Cardiac fibroblast (primary cell): ENCODE measurements around the gene PRKCA.

Experiments used
- DNase-seq, 2 donors: peaks; one replicate each; pipeline versions ENCODE4 v3.0.0 to v3.0.0-alpha.2; 2010; ENCODE audit warnings: low read depth in 2 of 2
- H3K4me3 ChIP-seq, 2 donors: replicated peaks in 1 of 2; 1 replicate in 1 of 2; 2 replicates in 1 of 2; pipeline ENCODE4 v1.5.1; 2011; ENCODE audit warnings: low read depth in 2 of 2, low read length in 2 of 2, mild to moderate bottlenecking in 2 of 2, moderate library complexity in 1 of 2
- TF ChIP-seq, protein P1 (sequence below): IDR thresholded peaks from one replicate; pipeline ENCODE4 v1.5.1; 2011; ENCODE audit warnings: low read depth, mild to moderate bottlenecking, low read length, inconsistent platforms

Gene PRKCA

DNA sequence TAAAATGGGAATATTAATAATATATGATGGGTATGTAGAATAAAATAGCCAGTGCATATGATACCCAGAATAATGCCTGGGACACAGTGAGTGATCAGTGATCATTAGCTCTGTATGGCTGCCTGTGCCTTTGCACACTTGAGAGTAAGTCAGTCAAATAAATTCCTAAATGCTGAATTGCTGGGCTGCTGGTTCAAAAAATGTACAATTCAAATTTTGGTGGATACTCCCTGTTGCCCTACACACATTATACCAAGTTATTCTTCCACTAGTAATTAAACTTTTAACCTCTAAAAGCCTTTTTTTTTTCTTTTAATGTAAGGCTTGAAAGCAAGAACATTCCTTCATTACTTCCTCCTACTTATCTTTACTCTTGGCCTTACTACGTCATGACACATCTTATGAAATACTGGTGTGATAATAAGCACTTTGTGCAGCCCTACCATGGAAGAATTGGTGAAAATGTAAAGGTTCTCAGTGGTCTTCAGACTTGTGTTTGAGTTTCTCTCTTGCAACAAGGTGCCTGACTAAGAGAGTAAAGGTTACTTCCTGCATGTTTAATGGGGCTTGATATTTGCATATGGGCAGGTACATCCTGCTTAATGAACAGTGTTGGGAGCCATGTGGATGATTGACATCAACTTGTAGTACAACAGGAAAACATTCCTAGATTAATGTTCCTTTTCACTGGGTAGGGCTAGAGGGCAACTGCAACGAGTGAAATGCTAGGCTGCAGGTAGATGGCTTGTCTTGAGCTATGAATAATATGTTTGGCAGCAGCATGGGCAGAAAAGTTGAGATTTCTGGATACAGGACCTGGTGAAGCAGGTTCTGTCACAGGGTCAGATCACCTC lies 84.3 kb downstream of the PRKCA start:
- TF ChIP-seq, protein P1, sequence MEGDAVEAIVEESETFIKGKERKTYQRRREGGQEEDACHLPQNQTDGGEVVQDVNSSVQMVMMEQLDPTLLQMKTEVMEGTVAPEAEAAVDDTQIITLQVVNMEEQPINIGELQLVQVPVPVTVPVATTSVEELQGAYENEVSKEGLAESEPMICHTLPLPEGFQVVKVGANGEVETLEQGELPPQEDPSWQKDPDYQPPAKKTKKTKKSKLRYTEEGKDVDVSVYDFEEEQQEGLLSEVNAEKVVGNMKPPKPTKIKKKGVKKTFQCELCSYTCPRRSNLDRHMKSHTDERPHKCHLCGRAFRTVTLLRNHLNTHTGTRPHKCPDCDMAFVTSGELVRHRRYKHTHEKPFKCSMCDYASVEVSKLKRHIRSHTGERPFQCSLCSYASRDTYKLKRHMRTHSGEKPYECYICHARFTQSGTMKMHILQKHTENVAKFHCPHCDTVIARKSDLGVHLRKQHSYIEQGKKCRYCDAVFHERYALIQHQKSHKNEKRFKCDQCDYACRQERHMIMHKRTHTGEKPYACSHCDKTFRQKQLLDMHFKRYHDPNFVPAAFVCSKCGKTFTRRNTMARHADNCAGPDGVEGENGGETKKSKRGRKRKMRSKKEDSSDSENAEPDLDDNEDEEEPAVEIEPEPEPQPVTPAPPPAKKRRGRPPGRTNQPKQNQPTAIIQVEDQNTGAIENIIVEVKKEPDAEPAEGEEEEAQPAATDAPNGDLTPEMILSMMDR = no peak
- DNase-seq = peak in 1 of 2 donors; percentile 74
- no peak overlapping the region for H3K4me3 ChIP-seq

DNA sequence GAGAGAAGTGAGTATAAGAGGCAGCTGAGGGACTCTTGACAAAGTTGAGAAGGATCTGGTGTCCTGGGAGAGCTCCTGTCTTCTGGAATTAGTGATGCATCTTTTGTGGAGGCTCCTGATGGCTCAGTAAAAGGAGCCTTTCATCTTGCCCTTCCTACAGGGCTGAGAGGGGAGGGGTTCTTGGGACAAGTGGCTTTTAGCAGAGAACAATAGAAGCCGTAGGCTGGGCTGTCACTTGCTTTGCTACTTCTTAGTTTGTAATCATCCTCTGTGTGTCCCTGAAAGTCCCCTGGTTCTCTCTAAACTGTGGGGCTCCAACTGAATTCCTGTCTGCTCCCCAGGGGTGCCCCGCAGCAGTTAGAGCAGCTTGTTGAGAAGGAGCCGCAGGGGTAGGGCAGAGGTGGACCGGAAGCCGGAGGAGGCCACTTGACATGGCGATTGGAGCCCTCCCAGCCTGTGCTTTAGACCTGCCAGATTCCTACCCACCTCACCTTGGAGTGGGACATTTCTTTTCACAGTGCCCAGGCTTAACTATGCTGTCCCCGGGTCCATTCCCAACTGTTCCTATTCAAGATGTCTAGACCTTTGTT lies 85.1 kb downstream of the PRKCA start:
- H3K4me3 ChIP-seq = no peak overlapping the region
- TF ChIP-seq, protein P1 = no peak
- no peak for DNase-seq

DNA sequence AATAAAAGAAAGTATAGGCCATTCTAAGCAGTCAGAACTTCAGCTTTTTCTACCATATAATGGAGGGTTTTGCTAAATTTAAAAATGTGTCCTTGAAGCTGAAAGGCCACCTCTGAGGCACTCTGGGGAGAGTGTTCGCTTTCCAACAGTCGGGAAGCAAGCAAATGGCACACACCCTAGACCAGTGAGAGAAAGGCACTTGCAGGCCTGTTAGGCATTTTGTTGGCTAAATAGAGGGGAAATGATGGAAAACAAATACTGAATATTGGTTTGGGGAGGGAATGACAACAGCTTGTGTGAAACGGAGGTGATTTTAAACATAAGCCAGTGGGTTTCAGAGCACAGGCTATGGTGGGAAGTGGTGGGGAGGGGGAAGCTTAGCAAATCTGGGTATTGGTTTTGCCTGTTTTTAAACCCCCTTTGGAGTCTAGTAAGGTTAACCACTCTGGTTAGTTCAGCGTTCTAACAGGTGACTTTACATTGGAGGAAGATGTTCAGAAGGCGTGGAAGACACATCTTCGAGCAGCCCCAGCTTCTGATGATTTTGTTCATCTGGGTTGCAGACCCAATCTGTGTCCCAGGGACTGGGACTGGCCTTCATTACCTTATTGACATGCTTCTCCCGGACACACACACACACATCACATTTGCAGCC lies 90.5 kb downstream of the PRKCA start:
- no peak for DNase-seq
- TF ChIP-seq, protein P1 = no peak
- H3K4me3 ChIP-seq = no peak overlapping the region

DNA sequence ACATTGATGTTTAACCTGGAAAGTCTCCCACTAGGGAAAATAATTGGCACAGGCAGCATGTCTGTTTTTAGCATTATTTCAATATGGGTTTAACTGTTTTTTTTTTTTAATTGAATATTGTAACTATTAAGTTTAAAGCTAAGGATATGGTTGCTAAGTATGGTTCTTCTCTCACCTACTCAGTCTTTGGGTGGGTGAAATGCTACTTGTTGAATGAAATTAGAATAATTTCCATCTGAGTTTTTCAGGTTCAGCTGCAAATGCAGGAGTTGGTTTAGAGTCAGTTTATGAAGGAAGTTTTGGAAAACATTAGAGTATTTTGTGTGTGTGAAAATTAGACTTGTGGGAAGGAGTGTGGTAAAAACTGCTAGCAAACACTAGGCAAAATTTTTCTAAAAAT lies 93.5 kb downstream of the PRKCA start:
- DNase-seq = no peak
- TF ChIP-seq, protein P1 = no peak
- H3K4me3 ChIP-seq = no peak overlapping the region

DNA sequence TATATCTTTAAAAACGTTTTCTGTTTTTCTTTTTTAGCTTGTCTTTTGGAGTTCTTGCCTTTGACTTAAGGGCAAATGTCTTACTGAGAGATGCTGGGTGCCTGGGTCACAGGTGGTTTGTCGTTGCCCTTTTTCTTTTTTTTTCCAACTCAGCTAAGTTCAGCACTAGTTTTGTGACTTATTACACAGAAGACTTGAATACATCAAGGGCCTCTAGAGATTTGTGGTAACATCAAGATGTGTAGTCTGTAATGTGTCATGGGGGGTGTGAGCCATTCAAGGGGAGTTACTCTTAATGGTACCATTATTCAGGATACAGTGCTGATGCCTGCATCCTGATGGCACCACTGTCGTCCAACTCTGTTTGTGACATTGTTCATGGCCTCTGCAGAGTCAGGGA lies 95.1 kb downstream of the PRKCA start:
- H3K4me3 ChIP-seq = no peak overlapping the region
- TF ChIP-seq, protein P1 = no peak
- DNase-seq = peak in 1 of 2 donors; percentile 69

DNA sequence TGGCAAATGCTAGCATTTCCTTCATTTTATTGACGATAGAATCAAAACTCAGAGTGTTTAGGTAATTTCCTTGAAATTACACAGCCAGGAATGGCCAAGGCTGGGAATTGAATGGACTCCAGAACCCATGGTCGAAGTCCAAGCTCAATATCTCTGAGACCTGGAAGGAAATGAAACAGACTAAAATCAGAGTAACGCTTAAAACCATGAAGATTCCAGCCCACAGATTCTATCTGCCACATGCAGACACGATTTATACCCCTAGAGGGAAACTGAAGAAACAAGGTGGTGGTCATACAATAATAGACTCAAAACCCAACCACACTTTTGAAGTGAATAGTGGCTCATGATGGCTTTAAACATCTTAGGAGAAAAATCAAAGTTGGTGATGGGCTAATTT lies 95.6 kb downstream of the PRKCA start:
- no peak for DNase-seq
- H3K4me3 ChIP-seq = no peak overlapping the region
- TF ChIP-seq, protein P1 = no peak
